D721Med (cell line): ENCODE results near the gene KASH5.

Source experiments
- DNase-seq: peaks from one replicate; pipeline ENCODE4 v3.0.0; 2011; ENCODE audit warnings: low spot score; ENCODE audit not compliant: insufficient read length
- FAIRE-seq: peaks from 2 replicates; lab custom pipeline; 2011; peaks lifted over from hg19 to GRCh38; lab: Jason Lieb, UNC
- TF ChIP-seq, protein P1 (sequence below): IDR thresholded peaks from 2 replicates; pipeline ENCODE4 v1.5.1; 2012; ENCODE audit warnings: mild to moderate bottlenecking, control low read depth; ENCODE audit not compliant: insufficient read depth; ENCODE audit errors: missing control alignments

KASH5 gene

DNA sequence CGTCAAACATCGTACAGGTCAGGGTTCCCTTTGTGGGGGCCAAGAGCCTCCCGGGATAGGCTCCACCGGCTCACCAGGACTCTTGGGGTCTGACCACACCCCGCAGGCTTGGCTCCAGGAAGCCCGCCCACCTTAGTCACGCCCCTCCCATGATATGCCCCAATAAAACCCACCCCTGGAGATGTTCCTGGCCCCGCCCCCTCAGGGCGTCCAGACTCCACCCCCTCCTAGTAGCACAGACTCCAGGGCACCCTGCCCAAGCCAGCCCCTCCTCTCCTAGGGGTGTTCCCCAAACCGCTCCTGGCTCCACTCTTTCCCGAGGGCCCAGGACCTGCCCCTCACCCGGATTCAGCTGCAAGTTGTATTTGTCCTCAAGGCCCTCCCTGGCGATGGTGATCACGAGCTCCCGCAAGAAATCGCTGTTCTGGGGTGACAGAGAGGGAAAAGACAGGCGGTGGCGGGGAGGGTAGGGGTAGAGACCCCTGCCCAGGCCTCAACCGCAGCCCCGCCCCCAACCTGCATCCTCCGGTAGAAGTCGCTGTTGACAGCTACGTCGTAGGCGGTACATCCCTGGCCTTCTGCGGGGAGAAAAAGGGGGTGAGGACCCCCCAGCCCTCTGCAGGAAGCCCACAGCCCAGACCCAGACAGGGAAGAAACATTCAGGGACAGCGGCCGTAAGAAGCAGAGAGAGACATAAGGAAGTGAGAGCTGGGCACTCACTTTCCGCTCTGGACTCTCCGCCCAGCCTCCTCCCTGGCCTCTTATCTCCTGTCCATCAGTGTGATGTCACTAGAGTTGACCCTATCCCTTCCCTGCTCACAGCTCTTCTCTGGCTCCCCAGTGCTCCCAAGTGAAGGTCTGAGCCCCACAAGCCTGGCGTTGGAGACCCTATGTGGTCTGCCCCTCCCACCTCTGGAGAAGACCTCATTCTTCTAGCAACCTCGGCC, 59.7 kb downstream of the KASH5 start:
- TF ChIP-seq, protein P1, sequence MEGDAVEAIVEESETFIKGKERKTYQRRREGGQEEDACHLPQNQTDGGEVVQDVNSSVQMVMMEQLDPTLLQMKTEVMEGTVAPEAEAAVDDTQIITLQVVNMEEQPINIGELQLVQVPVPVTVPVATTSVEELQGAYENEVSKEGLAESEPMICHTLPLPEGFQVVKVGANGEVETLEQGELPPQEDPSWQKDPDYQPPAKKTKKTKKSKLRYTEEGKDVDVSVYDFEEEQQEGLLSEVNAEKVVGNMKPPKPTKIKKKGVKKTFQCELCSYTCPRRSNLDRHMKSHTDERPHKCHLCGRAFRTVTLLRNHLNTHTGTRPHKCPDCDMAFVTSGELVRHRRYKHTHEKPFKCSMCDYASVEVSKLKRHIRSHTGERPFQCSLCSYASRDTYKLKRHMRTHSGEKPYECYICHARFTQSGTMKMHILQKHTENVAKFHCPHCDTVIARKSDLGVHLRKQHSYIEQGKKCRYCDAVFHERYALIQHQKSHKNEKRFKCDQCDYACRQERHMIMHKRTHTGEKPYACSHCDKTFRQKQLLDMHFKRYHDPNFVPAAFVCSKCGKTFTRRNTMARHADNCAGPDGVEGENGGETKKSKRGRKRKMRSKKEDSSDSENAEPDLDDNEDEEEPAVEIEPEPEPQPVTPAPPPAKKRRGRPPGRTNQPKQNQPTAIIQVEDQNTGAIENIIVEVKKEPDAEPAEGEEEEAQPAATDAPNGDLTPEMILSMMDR, result no peak
- FAIRE-seq (no peak), DNase-seq (no peak)

- no peak for FAIRE-seq
- TF ChIP-seq, protein P1, result no peak
Observed at GRCh38 chr19:49448432-49448786, 60.4 kb downstream of the KASH5 start.

DNA sequence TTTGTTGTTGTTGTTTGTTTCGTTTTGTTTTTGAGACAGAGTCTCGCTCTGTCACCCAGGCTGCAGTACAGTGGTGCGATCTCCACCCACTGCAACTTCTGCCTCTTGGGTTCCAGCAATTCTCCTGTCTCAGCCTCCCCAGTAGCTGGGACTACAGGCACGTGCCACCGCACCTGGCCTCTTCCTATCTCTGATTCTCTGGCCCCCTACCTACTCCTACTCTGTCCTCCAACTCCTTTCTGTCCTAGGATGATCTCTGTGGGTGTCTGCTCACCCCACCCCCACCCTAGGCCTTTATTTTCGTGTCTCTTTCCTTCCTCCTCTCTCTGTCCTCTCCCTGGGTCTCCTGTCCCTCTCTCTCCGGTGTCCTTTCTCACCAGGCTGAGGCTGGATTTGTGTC, 62.4 kb downstream of the KASH5 start:
- TF ChIP-seq, protein P1, result no peak
- FAIRE-seq, result no peak
- no peak for DNase-seq

More at GRCh38 chr19:49448432-49448786, 60.4 kb downstream of the KASH5 start:
- no peak for DNase-seq

GRCh38 chr19:49451430-49452181, 63.6 kb downstream of the KASH5 start, which contains the start of gene PIH1D1:
PIH1D1 (minus strand) TSS chr19:49451814; CDS start chr19:49451574, 240 bp downstream.
- FAIRE-seq (peak; percentile 32), DNase-seq (peak; percentile 83)
- TF ChIP-seq, protein P1, result no peak

DNA sequence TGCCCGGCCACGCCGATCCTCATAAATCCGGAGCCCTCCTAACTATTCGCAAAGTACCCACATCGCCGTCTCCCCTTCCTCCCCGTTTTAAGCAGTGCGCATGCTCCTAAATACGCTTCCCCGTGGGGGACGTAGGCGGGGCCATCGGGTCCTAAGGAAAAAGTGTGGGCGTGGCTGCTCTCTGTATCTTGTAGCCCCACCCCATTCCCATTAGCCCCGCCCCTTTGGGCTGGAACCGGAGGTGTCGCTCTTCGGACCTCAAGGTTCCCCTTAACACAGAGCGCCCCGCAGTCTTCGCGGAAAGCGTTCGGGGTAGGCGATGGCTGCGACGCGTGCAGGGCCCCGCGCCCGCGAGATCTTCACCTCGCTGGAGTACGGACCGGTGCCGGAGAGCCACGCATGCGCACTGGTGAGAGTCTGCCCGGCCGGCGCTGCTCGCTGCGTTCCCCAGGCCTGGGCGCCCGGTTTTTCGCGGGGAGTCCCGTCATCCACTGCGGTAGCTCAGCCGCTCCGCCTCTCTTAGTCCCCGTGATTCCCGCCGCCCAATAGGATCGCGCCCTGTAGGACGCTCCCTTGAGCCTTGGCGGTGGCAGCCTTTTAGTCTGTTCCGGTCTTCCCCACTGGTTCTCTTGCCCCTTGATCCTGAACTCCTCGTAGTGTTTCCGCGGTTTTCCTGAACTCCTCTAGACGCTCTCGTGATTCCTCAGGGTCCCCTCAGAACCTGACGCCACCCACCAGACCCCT, 65.1 kb downstream of the KASH5 start, which contains the start of gene ALDH16A1:
Gene ALDH16A1, plus strand, starts transcription at position 213 of the 744 bp plus-strand sequence. Its CDS starts 107 bp downstream, at position 320.
- DNase-seq (peak; percentile 90), FAIRE-seq (no peak)
- TF ChIP-seq, protein P1, result no peak

GRCh38 chr19:49453757-49454240, 65.8 kb downstream of the KASH5 start:
- TF ChIP-seq, protein P1, result no peak
- DNase-seq (no peak), FAIRE-seq (no peak)
